Measurements from ENCODE around the gene NKAIN4.
A peak's percentile ranks its signal among the peaks of the same experiment; 100 is the strongest.

Gene NKAIN4

GRCh38 chr20:63288581-63289251 lies 34.5 kb upstream of the NKAIN4 start:
- peaks cover 21 to 30% of the 10 kb centered on the region in 2 donors for H3K36me3 ChIP-seq (ENCODE audit: control insufficient read depth in 2 of 2, insufficient read depth in 2 of 2, low read length in 2 of 2)
- no peak overlapping the region for H3K27ac ChIP-seq (ENCODE audit: low read depth in 2 of 2, low read length in 2 of 2)
- H3K4me1 ChIP-seq (ENCODE audit: control insufficient read depth in 2 of 2, insufficient read depth in 2 of 2, low read length in 2 of 2): no peaks in the 10 kb centered on the region
- no peak overlapping the region for H3K9ac ChIP-seq (ENCODE audit: low read depth in 1 of 2, low read length in 2 of 2)
- H3K4me3 ChIP-seq (ENCODE audit: low read length in 2 of 2): no peak overlapping the region
- peaks cover 2 to 15% of the 10 kb centered on the region in 2 donors for H3K27me3 ChIP-seq (ENCODE audit: control insufficient read depth in 2 of 2, insufficient read depth in 2 of 2, low read length in 2 of 2)
- no peaks in the 10 kb centered on the region for H3K9me3 ChIP-seq (ENCODE audit: control insufficient read depth in 2 of 2, low read length in 2 of 2)

GRCh38 chr20:63287697-63288580 lies 33.7 kb upstream of the NKAIN4 start:
- Histone ChIP-seq H3K9me3 (ENCODE audit: control insufficient read depth in 2 of 2, low read length in 2 of 2) (no peaks in the 10 kb centered on the region), H3K27me3 (ENCODE audit: control insufficient read depth in 2 of 2, insufficient read depth in 2 of 2, low read length in 2 of 2) (peaks cover 2 to 10% of the 10 kb centered on the region in 2 donors), H3K36me3 (ENCODE audit: control insufficient read depth in 2 of 2, insufficient read depth in 2 of 2, low read length in 2 of 2) (peaks cover 24 to 32% of the 10 kb centered on the region in 2 donors)

GRCh38 chr20:63286781-63287696 lies 32.8 kb upstream of the NKAIN4 start:
- H3K9me3 ChIP-seq (ENCODE audit: control insufficient read depth in 2 of 2, low read length in 2 of 2): no peaks in the 10 kb centered on the region
- H3K4me1 ChIP-seq (ENCODE audit: control insufficient read depth in 2 of 2, insufficient read depth in 2 of 2, low read length in 2 of 2): no peaks in the 10 kb centered on the region
- H3K4me3 ChIP-seq (ENCODE audit: low read length in 2 of 2): no peak overlapping the region
- H3K36me3 ChIP-seq (ENCODE audit: control insufficient read depth in 2 of 2, insufficient read depth in 2 of 2, low read length in 2 of 2): peaks cover 30 to 37% of the 10 kb centered on the region in 2 donors
- H3K27me3 ChIP-seq (ENCODE audit: control insufficient read depth in 2 of 2, insufficient read depth in 2 of 2, low read length in 2 of 2): peaks cover 0 to 4% of the 10 kb centered on the region in 2 donors
- H3K9ac ChIP-seq (ENCODE audit: low read depth in 1 of 2, low read length in 2 of 2): no peak overlapping the region
- H3K27ac ChIP-seq (ENCODE audit: low read depth in 2 of 2, low read length in 2 of 2): no peak overlapping the region

More at GRCh38 chr20:63287697-63288580, 33.7 kb upstream of the NKAIN4 start:
- Histone ChIP-seq H3K27ac (ENCODE audit: low read depth in 2 of 2, low read length in 2 of 2) (no peak overlapping the region), H3K4me3 (ENCODE audit: low read length in 2 of 2) (no peak overlapping the region), H3K9ac (ENCODE audit: low read depth in 1 of 2, low read length in 2 of 2) (no peak overlapping the region), H3K4me1 (ENCODE audit: control insufficient read depth in 2 of 2, insufficient read depth in 2 of 2, low read length in 2 of 2) (no peaks in the 10 kb centered on the region)

GRCh38 chr20:63285636-63286615 lies 31.7 kb upstream of the NKAIN4 start:
- H3K9ac ChIP-seq (ENCODE audit: low read depth in 1 of 2, low read length in 2 of 2): no peak overlapping the region
- H3K36me3 ChIP-seq (ENCODE audit: control insufficient read depth in 2 of 2, insufficient read depth in 2 of 2, low read length in 2 of 2): peaks cover 36 to 43% of the 10 kb centered on the region in 2 donors
- H3K4me1 ChIP-seq (ENCODE audit: control insufficient read depth in 2 of 2, insufficient read depth in 2 of 2, low read length in 2 of 2): no peaks in the 10 kb centered on the region
- no peak overlapping the region for H3K4me3 ChIP-seq (ENCODE audit: low read length in 2 of 2)
- H3K9me3 ChIP-seq (ENCODE audit: control insufficient read depth in 2 of 2, low read length in 2 of 2): no peaks in the 10 kb centered on the region
- H3K27me3 ChIP-seq (ENCODE audit: control insufficient read depth in 2 of 2, insufficient read depth in 2 of 2, low read length in 2 of 2): no peaks in the 10 kb centered on the region
- H3K27ac ChIP-seq (ENCODE audit: low read depth in 2 of 2, low read length in 2 of 2): no peak overlapping the region

- Histone ChIP-seq H3K4me3 (ENCODE audit: low read length in 2 of 2) (no peak overlapping the region), H3K9ac (ENCODE audit: low read depth in 1 of 2, low read length in 2 of 2) (no peak overlapping the region), H3K4me1 (ENCODE audit: control insufficient read depth in 2 of 2, insufficient read depth in 2 of 2, low read length in 2 of 2) (no peaks in the 10 kb centered on the region), H3K27ac (ENCODE audit: low read depth in 2 of 2, low read length in 2 of 2) (no peak overlapping the region), H3K9me3 (ENCODE audit: control insufficient read depth in 2 of 2, low read length in 2 of 2) (no peaks in the 10 kb centered on the region), H3K36me3 (ENCODE audit: control insufficient read depth in 2 of 2, insufficient read depth in 2 of 2, low read length in 2 of 2) (peaks cover 41 to 46% of the 10 kb centered on the region in 2 donors), H3K27me3 (ENCODE audit: control insufficient read depth in 2 of 2, insufficient read depth in 2 of 2, low read length in 2 of 2) (no peaks in the 10 kb centered on the region)
These were observed 30.8 kb upstream of the NKAIN4 start for GRCh38 chr20:63284981-63285524.

- H3K4me1 ChIP-seq (ENCODE audit: control insufficient read depth in 2 of 2, insufficient read depth in 2 of 2, low read length in 2 of 2): no peaks in the 10 kb centered on the region
- H3K27ac ChIP-seq (ENCODE audit: low read depth in 2 of 2, low read length in 2 of 2): no peak overlapping the region
- peaks cover 41 to 46% of the 10 kb centered on the region in 2 donors for H3K36me3 ChIP-seq (ENCODE audit: control insufficient read depth in 2 of 2, insufficient read depth in 2 of 2, low read length in 2 of 2)
- no peaks in the 10 kb centered on the region for H3K9me3 ChIP-seq (ENCODE audit: control insufficient read depth in 2 of 2, low read length in 2 of 2)
- H3K9ac ChIP-seq (ENCODE audit: low read depth in 1 of 2, low read length in 2 of 2): no peak overlapping the region
- H3K4me3 ChIP-seq (ENCODE audit: low read length in 2 of 2): peak overlapping the region in 1 of 2 donors; percentile 37
- no peaks in the 10 kb centered on the region for H3K27me3 ChIP-seq (ENCODE audit: control insufficient read depth in 2 of 2, insufficient read depth in 2 of 2, low read length in 2 of 2)
These were observed 30.3 kb upstream of the NKAIN4 start for GRCh38 chr20:63284544-63284949.

GRCh38 chr20:63284083-63284440 lies 29.8 kb upstream of the NKAIN4 start:
- no peaks in the 10 kb centered on the region for H3K9me3 ChIP-seq (ENCODE audit: control insufficient read depth in 2 of 2, low read length in 2 of 2)
- no peaks in the 10 kb centered on the region for H3K27me3 ChIP-seq (ENCODE audit: control insufficient read depth in 2 of 2, insufficient read depth in 2 of 2, low read length in 2 of 2)
- no peak overlapping the region for H3K9ac ChIP-seq (ENCODE audit: low read depth in 1 of 2, low read length in 2 of 2)

GRCh38 chr20:63283397-63284082 lies 29.3 kb upstream of the NKAIN4 start:
- H3K36me3 ChIP-seq (ENCODE audit: control insufficient read depth in 2 of 2, insufficient read depth in 2 of 2, low read length in 2 of 2): peaks cover 46% of the 10 kb centered on the region in 2 donors
- no peak overlapping the region for H3K27ac ChIP-seq (ENCODE audit: low read depth in 2 of 2, low read length in 2 of 2)
- no peak overlapping the region for H3K4me3 ChIP-seq (ENCODE audit: low read length in 2 of 2)
- no peaks in the 10 kb centered on the region for H3K9me3 ChIP-seq (ENCODE audit: control insufficient read depth in 2 of 2, low read length in 2 of 2)
- no peak overlapping the region for H3K9ac ChIP-seq (ENCODE audit: low read depth in 1 of 2, low read length in 2 of 2)
- H3K4me1 ChIP-seq (ENCODE audit: control insufficient read depth in 2 of 2, insufficient read depth in 2 of 2, low read length in 2 of 2): no peaks in the 10 kb centered on the region
- H3K27me3 ChIP-seq (ENCODE audit: control insufficient read depth in 2 of 2, insufficient read depth in 2 of 2, low read length in 2 of 2): no peaks in the 10 kb centered on the region

More at GRCh38 chr20:63284083-63284440, 29.8 kb upstream of the NKAIN4 start:
- Histone ChIP-seq H3K4me3 (ENCODE audit: low read length in 2 of 2) (no peak overlapping the region), H3K27ac (ENCODE audit: low read depth in 2 of 2, low read length in 2 of 2) (no peak overlapping the region), H3K4me1 (ENCODE audit: control insufficient read depth in 2 of 2, insufficient read depth in 2 of 2, low read length in 2 of 2) (no peaks in the 10 kb centered on the region), H3K36me3 (ENCODE audit: control insufficient read depth in 2 of 2, insufficient read depth in 2 of 2, low read length in 2 of 2) (peaks cover 44 to 46% of the 10 kb centered on the region in 2 donors)
